Measurements from ENCODE around the gene CNTNAP2. TPM values are rescaled to one million over a fixed set of nuclear protein-coding genes. Genes with fewer than 3 reads are reported as not detected.

Gene CNTNAP2
- total and polyA plus RNA-seq, 2 of the 8 experiments (the other 6 are each of a cell fraction or from before 2014, with no cell fraction given): 27.9 to 71.0 TPM

- Histone ChIP-seq H3K9ac (replicated peaks in 1 of 4; ENCODE audit: extremely low read depth in 1 of 4, low read depth in 3 of 4, low read length in 3 of 4) (no peak overlapping the region), H3K36me3 (ENCODE audit: control insufficient read depth in 2 of 4, insufficient read depth in 4 of 4, low read length in 3 of 4) (no peaks in the 10 kb centered on the region), H2BK12ac (ENCODE audit: low read depth, low read length) (no peak overlapping the region), H2BK5ac (ENCODE audit: low read depth, low read length) (no peak overlapping the region), H3K23me2 (ENCODE audit: low read depth, low read length) (no peaks in the 10 kb centered on the region), H3K4me2 (ENCODE audit: insufficient read depth in 1 of 2, low read depth in 2 of 2, low read length in 2 of 2) (no peak overlapping the region), H4K91ac (replicated peaks; ENCODE audit: insufficient read length, low read length) (no peak overlapping the region), H4K8ac (ENCODE audit: extremely low read depth, insufficient read depth, low read length) (no peak overlapping the region), H3K27ac (ENCODE audit: low read depth, low read length) (no peak overlapping the region), H3K56ac (replicated peaks; ENCODE audit: insufficient read length, low read depth, low read length) (no peak overlapping the region), H2AK5ac (ENCODE audit: low read depth, low read length) (no peak overlapping the region), H3K79me2 (ENCODE audit: control insufficient read depth in 1 of 2, insufficient read depth in 2 of 2, low read length in 2 of 2) (no peaks in the 10 kb centered on the region), H3K18ac (ENCODE audit: extremely low read depth, low read length) (no peak overlapping the region), H3K4me3 (ENCODE audit: extremely low read depth in 1 of 4, insufficient read depth in 2 of 4, low read depth in 3 of 4, low read length in 4 of 4) (no peak overlapping the region), H3K4me1 (replicated peaks in 1 of 4; ENCODE audit: control insufficient read depth in 3 of 4, insufficient read depth in 4 of 4, low read length in 3 of 4) (no peaks in the 10 kb centered on the region; a peak in 1 of 7 replicates), H4K5ac (ENCODE audit: insufficient read length, low read depth, low read length) (no peak overlapping the region), H2AFZ (ENCODE audit: low read length) (no peak overlapping the region), H2BK20ac (ENCODE audit: low read length) (no peak overlapping the region), H2BK15ac (ENCODE audit: low read length) (no peak overlapping the region), H3K23ac (ENCODE audit: insufficient read length) (no peak overlapping the region), H2BK120ac (replicated peaks; ENCODE audit: low read depth, low read length) (no peak overlapping the region), H3K79me1 (ENCODE audit: low read depth, low read length) (no peaks in the 10 kb centered on the region), H3K14ac (ENCODE audit: insufficient read length) (no peak overlapping the region), H3K9me3 (ENCODE audit: insufficient read depth in 2 of 2, low read depth in 1 of 2, low read length in 1 of 2) (no peaks in the 10 kb centered on the region), H4K20me1 (replicated peaks in 1 of 2; ENCODE audit: control insufficient read depth in 1 of 2, insufficient read depth in 2 of 2, low read length in 2 of 2) (no peaks in the 10 kb centered on the region), H3K4ac (replicated peaks; ENCODE audit: insufficient read length, low read depth, low read length) (no peak overlapping the region), H3K27me3 (replicated peaks in 1 of 4; ENCODE audit: control insufficient read depth in 3 of 4, extremely low read depth in 1 of 4, insufficient read depth in 3 of 4, low read length in 3 of 4) (no peaks in the 10 kb centered on the region)
- ChIA-PET CTCF (ENCODE audit: partially characterized antibody) (interaction anchor here (0.5 kb wide), 1 partner anchor 475 kb away, joined by 4 read pairs; no protein-coding TSS in a partner anchor), POLR2A (ENCODE audit: partially characterized antibody) (no interaction called here)
- DNase-seq (ENCODE audit: low read depth in 1 of 2, low spot score in 2 of 2) (no peak), FAIRE-seq (no peak)
- TF ChIP-seq POU5F1 (IDR thresholded peaks at IDR 0.05; ENCODE audit: low read depth, low read length) (no peak), SIRT6 (IDR thresholded peaks at IDR 0.05; ENCODE audit: low read length) (no peak), SP1 (IDR thresholded peaks at IDR 0.05; ENCODE audit: low read depth, low read length) (no peak), ATF2 (IDR thresholded peaks at IDR 0.05; ENCODE audit: low read length) (no peak)
Measured at GRCh38 chr7:147556317-147556716, 1439.7 kb downstream of the CNTNAP2 start.
